CD1c-positive myeloid dendritic cell (primary cell): ENCODE data around the gene ELAVL2.

Experiments used
- DNase-seq: peaks from one replicate; pipeline ENCODE4 v3.0.0-alpha.2; 2016; ENCODE audit errors: extremely low spot score

ELAVL2 gene

GRCh38 chr9:23826120-23826629 is at the start of gene ELAVL2:
Gene ELAVL2, minus strand, starts transcription at chr9:23826240. Its CDS starts 64,006 bp downstream, at chr9:23762234.
- no peak for DNase-seq

GRCh38 chr9:23858234-23858633 is 32.2 kb upstream of the ELAVL2 start:
- no peak for DNase-seq

DNA sequence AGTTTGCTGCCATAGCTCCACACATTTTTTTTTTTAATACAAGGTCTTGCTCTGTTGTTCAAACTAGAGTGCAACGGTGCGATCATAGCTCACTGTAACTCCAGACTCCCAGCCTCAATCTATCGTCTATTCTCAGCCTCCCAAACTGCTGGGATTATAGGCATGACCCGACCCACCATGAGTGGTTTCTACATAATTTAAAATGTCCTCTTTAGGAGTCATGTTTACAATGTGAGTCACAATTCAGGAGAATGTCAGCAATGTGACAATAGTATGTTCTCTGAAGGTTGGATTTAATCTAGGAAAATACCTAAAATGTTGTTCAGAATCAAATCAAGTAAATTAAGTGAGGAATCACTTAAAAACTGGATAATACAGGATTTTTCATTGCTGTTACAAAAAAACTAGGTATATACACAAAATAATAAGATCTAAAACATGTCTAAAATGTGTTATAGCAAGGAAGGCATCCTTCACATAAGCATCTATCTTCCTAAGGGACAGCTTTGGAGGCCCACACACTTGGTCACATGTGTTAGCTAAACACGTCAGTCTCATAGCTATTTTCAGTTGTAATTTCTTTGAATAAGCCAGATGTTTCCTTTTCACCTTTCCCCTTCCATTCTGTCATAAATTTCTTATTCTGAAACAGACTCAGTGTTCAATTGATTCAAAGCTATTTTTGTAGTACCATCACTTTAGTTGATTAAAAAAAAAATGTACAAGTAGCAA is 30.0 kb upstream of the ELAVL2 start:
- DNase-seq: no peak

GRCh38 chr9:23850690-23851629 is 24.9 kb upstream of the ELAVL2 start:
- DNase-seq: no peak

GRCh38 chr9:23850242-23850689 is 24.2 kb upstream of the ELAVL2 start:
- no peak for DNase-seq

- DNase-seq: no peak
Measured at GRCh38 chr9:23849379-23850035, 23.5 kb upstream of the ELAVL2 start.

DNA sequence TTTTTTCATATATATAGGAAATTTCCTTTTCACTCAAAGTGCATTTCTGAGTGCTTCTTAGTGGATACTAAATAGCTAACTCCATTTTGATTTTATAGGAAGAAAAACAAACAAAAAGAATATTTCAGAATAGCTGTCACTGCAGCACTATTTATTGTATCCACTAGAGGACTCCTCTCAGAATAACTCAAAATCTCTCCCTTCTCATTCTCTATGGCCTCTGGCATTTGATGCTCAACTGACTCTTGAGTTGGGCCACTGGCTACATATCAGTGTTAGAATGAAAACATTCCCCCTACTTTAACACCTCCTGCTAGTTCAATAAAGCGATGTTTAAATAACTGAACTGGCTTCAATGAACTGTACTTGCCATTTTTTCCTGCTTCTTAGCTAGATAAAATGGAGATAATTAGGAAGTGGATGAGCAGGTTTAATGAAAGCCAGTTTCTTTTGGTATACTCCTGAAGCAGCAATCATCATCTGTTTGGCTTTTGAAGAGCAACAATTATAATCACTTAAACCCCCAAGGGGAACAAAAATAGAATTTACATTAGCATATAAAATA is 16.6 kb upstream of the ELAVL2 start:
- no peak for DNase-seq

- no peak for DNase-seq
Measured at GRCh38 chr9:23841304-23841703, 15.3 kb upstream of the ELAVL2 start.

- no peak for DNase-seq
Measured at GRCh38 chr9:23837038-23837437, 11.0 kb upstream of the ELAVL2 start.

DNA sequence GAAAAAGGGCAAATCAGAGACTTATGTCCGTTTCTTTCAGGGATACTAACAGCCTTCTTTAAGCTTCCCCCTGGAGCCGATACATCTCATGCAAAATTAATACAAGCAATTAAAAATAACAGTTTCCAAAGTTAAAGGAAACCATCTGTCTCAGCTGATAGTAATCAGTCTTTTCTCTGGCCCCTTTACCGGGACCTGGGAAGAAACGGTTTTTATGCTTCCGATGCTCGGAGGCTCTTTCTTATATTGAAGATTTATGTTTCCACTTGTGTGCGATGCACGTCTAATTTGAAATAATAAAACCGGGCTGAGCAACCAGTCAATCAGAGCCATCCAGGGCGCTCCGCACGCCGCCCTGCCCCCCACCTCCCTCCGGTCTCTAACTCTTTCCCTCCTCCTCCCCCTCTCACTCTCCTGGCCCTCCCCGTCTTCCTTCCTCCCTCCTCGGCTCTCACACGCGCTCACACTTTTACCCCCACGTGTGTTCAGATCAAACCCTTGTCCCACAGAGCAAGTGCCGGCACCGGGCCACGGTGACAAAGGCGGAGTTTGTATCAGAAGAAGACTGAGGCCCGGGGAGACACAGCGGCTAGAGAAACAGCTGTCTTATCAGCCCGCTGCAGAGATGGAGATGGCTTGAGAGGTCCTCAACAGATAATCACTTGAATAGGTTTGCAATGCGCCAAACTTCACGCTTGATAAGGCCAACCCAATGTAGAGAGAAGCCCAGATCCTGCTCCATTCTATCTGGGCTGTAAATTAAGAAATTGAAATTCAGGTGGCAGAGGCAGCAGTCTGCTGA is 5.1 kb upstream of the ELAVL2 start:
- DNase-seq: no peak

GRCh38 chr9:23830476-23830805 is 4.4 kb upstream of the ELAVL2 start:
- no peak for DNase-seq

- DNase-seq: no peak
Measured at GRCh38 chr9:23829580-23830475, 3.8 kb upstream of the ELAVL2 start.

DNA sequence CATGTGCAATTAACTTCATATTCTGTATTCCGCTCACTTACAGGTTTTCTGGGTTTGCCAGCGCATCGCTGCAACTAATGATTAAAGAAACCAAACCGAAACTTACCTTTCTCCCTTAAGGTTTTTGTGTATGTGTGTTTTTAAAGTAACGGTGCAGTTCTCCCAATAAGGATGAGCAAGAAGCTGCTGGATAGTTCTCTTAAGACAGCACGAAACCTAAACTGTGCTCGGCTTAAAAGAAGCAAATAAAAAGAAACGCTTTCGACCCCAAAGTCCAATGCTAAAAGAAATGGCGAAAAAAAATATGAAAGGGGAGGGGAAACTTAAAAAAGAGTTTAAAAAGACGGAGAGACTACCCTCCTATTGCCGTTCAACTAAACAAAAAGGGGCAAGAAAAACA is 340 bp downstream of the ELAVL2 start:
- no peak for DNase-seq

- no peak for DNase-seq
Measured at GRCh38 chr9:23824830-23825591, 1.0 kb downstream of the ELAVL2 start.

DNA sequence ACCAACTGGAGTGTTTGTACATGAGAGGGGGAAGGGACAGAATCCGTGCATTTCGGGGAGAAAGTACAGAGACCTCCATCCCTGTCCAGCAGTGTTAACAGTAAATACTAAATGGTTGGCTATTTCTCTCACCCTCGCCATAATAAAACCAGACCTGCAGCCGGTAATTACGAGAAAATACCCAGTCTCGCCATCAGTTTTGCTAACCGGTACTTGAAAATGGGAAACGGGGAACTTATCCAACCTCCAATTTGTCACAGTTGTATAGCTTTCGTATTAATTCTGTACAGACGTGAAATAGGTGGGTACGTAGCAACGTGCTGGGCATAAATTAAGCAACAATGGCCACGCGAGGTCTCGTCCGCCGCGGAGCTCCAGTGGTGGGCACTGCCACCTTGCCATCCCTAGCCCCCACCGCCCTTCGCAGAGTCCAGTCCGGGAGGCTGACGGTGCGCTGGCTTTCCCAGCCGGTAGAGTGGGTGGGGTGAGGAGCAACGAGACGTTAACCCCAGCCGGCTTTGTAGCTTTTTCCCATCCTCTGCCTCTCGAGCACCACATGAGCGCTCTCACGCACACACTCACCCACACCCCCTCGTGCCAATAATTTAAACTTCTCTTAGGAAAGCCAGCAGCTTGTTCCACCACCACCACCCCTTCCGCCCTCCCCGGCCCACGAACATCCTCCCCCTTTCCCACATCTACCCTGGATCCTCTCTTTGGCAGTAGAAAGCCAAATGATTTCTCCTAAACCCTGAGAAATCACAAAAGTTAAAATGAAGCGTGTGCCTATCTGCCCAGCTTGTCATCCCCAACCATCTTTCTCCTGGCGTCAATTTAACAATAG is 1.8 kb downstream of the ELAVL2 start:
- DNase-seq: no peak

DNA sequence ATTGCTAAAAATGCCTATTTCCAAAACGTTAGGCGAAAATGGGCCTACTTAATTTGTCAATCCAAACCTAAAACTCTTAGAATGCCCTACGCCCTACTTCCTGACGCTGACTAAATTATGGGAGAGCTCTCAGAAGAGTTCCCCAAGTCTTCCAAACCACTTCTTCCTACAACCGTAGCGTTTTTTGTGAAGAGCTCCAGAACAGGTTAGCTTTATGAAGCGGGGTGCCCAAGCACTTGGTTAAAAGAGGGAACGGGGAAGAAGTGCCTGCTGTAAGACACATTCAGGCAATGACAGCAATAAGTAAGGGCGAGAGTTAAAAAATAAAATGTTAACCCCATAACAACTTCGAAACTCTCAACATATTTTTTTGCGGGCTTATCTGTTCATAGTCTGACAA is 2.8 kb downstream of the ELAVL2 start:
- no peak for DNase-seq

DNA sequence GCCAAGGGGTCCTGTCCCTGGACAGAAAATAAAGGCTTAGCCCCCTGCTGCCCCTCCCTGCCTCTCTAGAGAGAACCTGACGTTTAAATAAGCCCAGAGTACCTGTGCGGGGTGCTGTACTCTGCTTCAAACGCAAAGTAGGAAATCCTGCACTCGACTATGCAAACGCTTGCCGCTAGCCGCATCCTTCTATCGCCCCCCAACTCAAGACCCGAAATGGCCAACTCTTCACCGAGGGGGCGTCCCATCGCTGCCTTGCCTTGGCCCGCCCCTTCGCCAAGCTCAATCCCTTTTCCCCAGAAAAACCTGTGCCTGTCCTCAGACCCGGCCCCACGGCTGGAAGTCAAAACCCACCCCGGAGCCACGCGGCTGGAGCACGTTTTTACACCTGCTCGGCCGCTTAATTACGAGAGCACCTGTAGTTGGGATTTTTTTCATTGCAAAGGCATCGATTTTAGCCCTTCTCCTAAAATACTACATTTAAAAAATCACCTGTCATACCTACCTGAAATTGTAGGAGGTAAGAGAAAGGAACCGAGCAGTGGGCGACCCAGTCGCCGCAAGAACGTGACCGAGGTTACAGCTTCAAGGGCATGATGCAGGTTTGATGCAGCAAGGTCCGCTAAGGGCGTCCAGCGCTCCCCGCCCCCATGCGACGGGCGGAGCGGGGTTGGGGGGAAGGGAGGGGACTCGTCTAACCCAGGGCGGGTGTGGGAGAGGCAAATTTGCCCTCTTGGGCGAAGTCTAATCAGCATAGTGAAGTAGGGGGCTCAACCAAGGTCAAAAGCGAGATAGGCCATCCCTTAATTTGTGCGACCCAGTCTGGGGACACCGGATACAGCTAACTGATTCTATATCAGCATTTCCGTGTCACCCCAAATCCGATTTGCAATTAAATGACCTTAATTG is 3.5 kb downstream of the ELAVL2 start:
- DNase-seq: no peak
